K562 (cell line): ENCODE data around the gene TTC27. TPM values are rescaled to one million over a fixed set of nuclear protein-coding genes. Genes with fewer than 3 reads are reported as not detected.

Experiments
- ATAC-seq: fragments of 200-7000 bp; cut with Tn5 transposase; 3 replicates; pipeline ENCODE4 v1.9.1; 2020; ENCODE audit warnings: moderate library complexity
- BruUV-seq: library from RNA; stranded (reverse); fragments of 400-500 nt; replicated peaks from 2 replicates; lab custom pipeline; 2021; lab: Mats Ljungman, UMichigan
- CTCF ChIA-PET: fragments of 300-600 bp; formaldehyde crosslinking; extraction: SDS; loops from one replicate; lab custom pipeline; 2021; ENCODE audit warnings: low intra/inter-chr PET ratio; lab: Yijun Ruan, JAX
- POLR2A ChIA-PET: fragments of 300-600, 350-650 bp; sonication (Branson Sonifier 250); formaldehyde crosslinking; extraction: SDS; loops from one replicate; lab custom pipeline; 2021; ENCODE audit warnings: antibody characterized with exemption, inconsistent platforms; lab: Yijun Ruan, JAX
- DNase-seq, 4 experiments: peaks; one replicate each; pipeline versions ENCODE4 v3.0.0 to v3.0.0-alpha.2; 2011 to 2018; ENCODE audit warnings: low spot score in 3 of 4, mixed read lengths in 3 of 4; ENCODE audit errors: extremely low read depth in 1 of 4
- FAIRE-seq: peaks from 2 replicates; lab custom pipeline; 2011; peaks lifted over from hg19 to GRCh38; lab: Jason Lieb, UNC
- H2AFZ ChIP-seq: 2 replicates; pipeline ENCODE4 v1.6.0; 2011; ENCODE audit warnings: low read depth, low read length, control low read depth, inconsistent platforms
- H3K27ac ChIP-seq: fragments of 200-600 bp; 3 replicates; pipeline ENCODE4 v1.8.0; 2011; ENCODE audit warnings: low read depth, mild to moderate bottlenecking, control low read depth, inconsistent platforms, low read length, moderate library complexity, mixed read lengths; ENCODE audit errors: extremely low read depth
- H3K27me3 ChIP-seq, 2 experiments: fragments of 300-600 bp in 1 of 2; 2 replicates in 1 of 2; 3 replicates in 1 of 2; pipeline versions ENCODE4 v1.6.0 to v1.8.0; 2011; ENCODE audit warnings: inconsistent platforms in 2 of 2, low read length in 2 of 2, mild to moderate bottlenecking in 1 of 2, mixed read lengths in 1 of 2, moderate library complexity in 1 of 2; ENCODE audit not compliant: control insufficient read depth in 2 of 2, insufficient read depth in 2 of 2
- H3K36me3 ChIP-seq: fragments of 300-600 bp; 3 replicates; pipeline ENCODE4 v1.8.0; 2011; ENCODE audit warnings: mild to moderate bottlenecking, low read length, inconsistent platforms; ENCODE audit not compliant: control insufficient read depth, insufficient read depth
- H3K4me1 ChIP-seq, 2 experiments: fragments of 200-600 bp in 1 of 2; replicated peaks in 1 of 2; 2 replicates in 1 of 2; 3 replicates in 1 of 2; pipeline versions ENCODE4 v1.5.1 to v1.8.0; 2011; ENCODE audit warnings: inconsistent platforms in 2 of 2, low read length in 2 of 2, mild to moderate bottlenecking in 1 of 2, mixed read lengths in 1 of 2, moderate library complexity in 1 of 2; ENCODE audit not compliant: control insufficient read depth in 2 of 2, insufficient read depth in 2 of 2
- H3K4me2 ChIP-seq: 2 replicates; pipeline ENCODE4 v1.6.1; 2011; ENCODE audit warnings: low read length, control low read depth, inconsistent platforms, mixed read lengths; ENCODE audit not compliant: insufficient read depth
- H3K4me3 ChIP-seq: fragments of 200-600 bp; sonication (generic), shearing (Covaris generic); 2 replicates; pipeline ENCODE4 v1.5.1; 2016; ENCODE audit warnings: control low read depth, inconsistent platforms
- H3K79me2 ChIP-seq: fragments of 200-600 bp; 3 replicates; pipeline ENCODE4 v1.8.0; 2011; ENCODE audit warnings: low read length, inconsistent platforms; ENCODE audit not compliant: control insufficient read depth, insufficient read depth
- H3K9ac ChIP-seq, 2 experiments: 2 replicates each; pipeline versions ENCODE4 v1.6.0 to v1.6.1; 2011; ENCODE audit warnings: low read depth in 2 of 2, low read length in 2 of 2, control low read depth in 1 of 2, inconsistent platforms in 1 of 2, mild to moderate bottlenecking in 1 of 2, mixed read lengths in 1 of 2; ENCODE audit not compliant: insufficient read depth in 1 of 2
- H3K9me1 ChIP-seq: one replicate; pipeline ENCODE4 v1.6.0; 2011; ENCODE audit warnings: inconsistent platforms, mild to moderate bottlenecking, low read length, moderate library complexity; ENCODE audit not compliant: control insufficient read depth, insufficient read depth
- H3K9me3 ChIP-seq: replicated peaks from 2 replicates; pipeline ENCODE4 v1.5.1; 2011; ENCODE audit warnings: low read depth, low read length, inconsistent platforms; ENCODE audit not compliant: control insufficient read depth, insufficient read depth
- H4K20me1 ChIP-seq: replicated peaks from 2 replicates; pipeline ENCODE4 v1.6.1; 2011; ENCODE audit warnings: low read length, inconsistent platforms, mixed read lengths; ENCODE audit not compliant: control insufficient read depth, insufficient read depth
- CBFA2T2 ChIP-seq: fragments of 450-650 bp; conservative IDR thresholded peaks from 2 replicates; pipeline ENCODE4 v1.6.1; 2017; ENCODE audit warnings: mild to moderate bottlenecking
- SRSF3 ChIP-seq: fragments of 200-400 bp; formaldehyde crosslinking; IDR thresholded peaks from 2 replicates; pipeline ENCODE4 v1.6.1; 2016; ENCODE audit warnings: mild to moderate bottlenecking, low read length, moderate library complexity; ENCODE audit not compliant: insufficient read depth
- TAF15 ChIP-seq: fragments of 200-400 bp; formaldehyde crosslinking; IDR thresholded peaks from 2 replicates; pipeline ENCODE4 v1.6.1; 2017; ENCODE audit warnings: mild to moderate bottlenecking, low read depth, low read length, moderate library complexity
- XRCC5 ChIP-seq: fragments of 200-400 bp; formaldehyde crosslinking; IDR thresholded peaks from 2 replicates; pipeline ENCODE4 v1.6.1; 2017; ENCODE audit warnings: low read depth, mild to moderate bottlenecking, low read length
- ZNF431 ChIP-seq: sonication (generic); formaldehyde crosslinking; IDR thresholded peaks from 2 replicates; pipeline ENCODE4 v1.8.0; 2022; ENCODE audit warnings: mild to moderate bottlenecking, missing genetic modification reagents
- ZNF436 ChIP-seq: fragments of 250-450, 450-650 bp; sonication (Bioruptor Pico); formaldehyde crosslinking; IDR thresholded peaks from 2 replicates; pipeline ENCODE4 v1.7.0; 2020; ENCODE audit warnings: mild to moderate bottlenecking
- ZZZ3 ChIP-seq: fragments of 450-650 bp; IDR thresholded peaks from 2 replicates; pipeline ENCODE4 v1.6.1; 2016; ENCODE audit warnings: antibody characterized with exemption, mild to moderate bottlenecking, moderate library complexity
- WGBS: fragments of 100-300 bp; shearing (Covaris generic); methylation state at CpG from one replicate; pipeline ENCODE4 v1.1.6; 2016; ENCODE audit warnings: low coverage, mixed read lengths; ENCODE audit not compliant: insufficient coverage; ENCODE audit errors: missing lambda C conversion rate; 5-methylcytosine and 5-hydroxymethylcytosine counted together
- in situ Hi-C: fragments of 300-500 bp; cut with MboI; formaldehyde crosslinking; loops from 4 replicates; pipeline ENCODE4 v1.15.0; 2018; ENCODE audit warnings: inconsistent platforms, mixed read lengths
- intact Hi-C: fragments of 100-400 bp; cut with micrococcal nuclease; formaldehyde crosslinking; loops from 2 replicates; pipeline ENCODE4 v1.14.2; 2022
- polyA plus RNA-seq, 8 experiments: library from polyadenylated mRNA; depleted of rRNA in 4 of 8; stranded (reverse) in 5 of 8; unstranded in 3 of 8; fragments of >200 nt; fragmentation: Nextera tagmentation in 2 of 8; fragmentation: Illumina TruSeq in 1 of 8; extraction: Ambion mirVana in 2 of 8; extraction: Trizol in 1 of 8; gene quantifications; 2 replicates each; pipeline versions ENCODE4 v1.2.1 to v1.2.3, GENCODE V29; 2011 to 2014; ENCODE audit warnings: inconsistent platforms in 1 of 8, missing spikeins in 1 of 8
- total RNA-seq, 7 experiments: library from RNA; depleted of rRNA in 6 of 7; stranded (reverse); fragments of >200 nt in 6 of 7; fragmentation: Illumina TruSeq in 2 of 7; extraction: Trizol in 2 of 7; gene quantifications; 2 replicates each; pipeline versions ENCODE4 v1.2.1 to v1.2.3, GENCODE V29; 2011 to 2021; ENCODE audit warnings: low replicate concordance in 1 of 7
- TF ChIP-seq, protein P1 (sequence below): fragments of 450-650 bp; IDR thresholded peaks from 2 replicates; pipeline ENCODE4 v1.6.1; 2018; ENCODE audit not compliant: partially characterized antibody
- TF ChIP-seq, protein P2 (sequence below), 3 experiments: fragments of 200-800 bp in 1 of 3; fragments of 250-450 bp in 1 of 3; fragments of 450-650 bp in 1 of 3; sonication (Bioruptor Pico) in 1 of 3; sonication (Bioruptor generic) in 1 of 3; formaldehyde crosslinking in 1 of 3; IDR thresholded peaks; 2 replicates each; pipeline versions ENCODE4 v1.6.1 to v1.8.0; 2016 to 2022; ENCODE audit warnings: mild to moderate bottlenecking in 2 of 3, missing genetic modification characterization in 2 of 3, missing compliant biosample characterization in 1 of 3, moderate library complexity in 1 of 3
- TF ChIP-seq, protein P3 (sequence below): fragments of 450-650 bp; formaldehyde crosslinking; conservative IDR thresholded peaks from 2 replicates; pipeline ENCODE4 v1.4.0; 2022; ENCODE audit warnings: mild to moderate bottlenecking, missing genetic modification characterization

Gene TTC27
- total and polyA plus RNA-seq, 9 of the 15 experiments (the other 6 are each of a cell fraction or from before 2014, with no cell fraction given), result 44.3 to 93.4 (median 57.3) TPM

- in situ Hi-C loops (no loop called here), intact Hi-C loops (no loop called here)
- no peak for ATAC-seq
- no peak overlapping the region for H2AFZ ChIP-seq
- no peaks in the 10 kb centered on the region for H4K20me1 ChIP-seq
- no peaks in the 10 kb centered on the region for H3K9me3 ChIP-seq
- H3K4me3 ChIP-seq, result no peak overlapping the region
- H3K4me1 ChIP-seq, result peaks cover 0 to 5% of the 10 kb centered on the region in 2 experiments; a peak in 2 of 5 replicates
- no peak for DNase-seq
- no peaks in the 10 kb centered on the region for H3K9me1 ChIP-seq
- WGBS, result 96% methylated on average over 3 of the region's 3 CpGs
- ChIA-PET POLR2A (interaction anchor here (0.6 kb wide), 1 partner anchor 1024 kb away, joined by 3 read pairs; no protein-coding TSS in a partner anchor), CTCF (no interaction called here)
- no peak overlapping the region for H3K9ac ChIP-seq
- H3K36me3 ChIP-seq, result peaks cover 3% of the 10 kb centered on the region; the same call in 1 of the 3 replicates
- H3K27ac ChIP-seq, result no peak overlapping the region
- no peak overlapping the region for H3K4me2 ChIP-seq
- no peaks in the 10 kb centered on the region for H3K27me3 ChIP-seq
- FAIRE-seq, result no peak
- BruUV-seq, result no TSS peak
- no peaks in the 10 kb centered on the region for H3K79me2 ChIP-seq
- TF ChIP-seq, protein P1, sequence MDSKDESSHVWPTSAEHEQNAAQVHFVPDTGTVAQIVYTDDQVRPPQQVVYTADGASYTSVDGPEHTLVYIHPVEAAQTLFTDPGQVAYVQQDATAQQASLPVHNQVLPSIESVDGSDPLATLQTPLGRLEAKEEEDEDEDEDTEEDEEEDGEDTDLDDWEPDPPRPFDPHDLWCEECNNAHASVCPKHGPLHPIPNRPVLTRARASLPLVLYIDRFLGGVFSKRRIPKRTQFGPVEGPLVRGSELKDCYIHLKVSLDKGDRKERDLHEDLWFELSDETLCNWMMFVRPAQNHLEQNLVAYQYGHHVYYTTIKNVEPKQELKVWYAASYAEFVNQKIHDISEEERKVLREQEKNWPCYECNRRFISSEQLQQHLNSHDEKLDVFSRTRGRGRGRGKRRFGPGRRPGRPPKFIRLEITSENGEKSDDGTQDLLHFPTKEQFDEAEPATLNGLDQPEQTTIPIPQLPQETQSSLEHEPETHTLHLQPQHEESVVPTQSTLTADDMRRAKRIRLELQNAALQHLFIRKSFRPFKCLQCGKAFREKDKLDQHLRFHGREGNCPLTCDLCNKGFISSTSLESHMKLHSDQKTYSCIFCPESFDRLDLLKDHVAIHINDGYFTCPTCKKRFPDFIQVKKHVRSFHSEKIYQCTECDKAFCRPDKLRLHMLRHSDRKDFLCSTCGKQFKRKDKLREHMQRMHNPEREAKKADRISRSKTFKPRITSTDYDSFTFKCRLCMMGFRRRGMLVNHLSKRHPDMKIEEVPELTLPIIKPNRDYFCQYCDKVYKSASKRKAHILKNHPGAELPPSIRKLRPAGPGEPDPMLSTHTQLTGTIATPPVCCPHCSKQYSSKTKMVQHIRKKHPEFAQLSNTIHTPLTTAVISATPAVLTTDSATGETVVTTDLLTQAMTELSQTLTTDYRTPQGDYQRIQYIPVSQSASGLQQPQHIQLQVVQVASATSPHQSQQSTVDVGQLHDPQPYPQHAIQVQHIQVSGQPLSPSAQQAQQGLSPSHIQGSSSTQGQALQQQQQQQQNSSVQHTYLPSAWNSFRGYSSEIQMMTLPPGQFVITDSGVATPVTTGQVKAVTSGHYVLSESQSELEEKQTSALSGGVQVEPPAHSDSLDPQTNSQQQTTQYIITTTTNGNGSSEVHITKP, result no peak
- TF ChIP-seq ZNF431 (CRISPR knock-in tag) (no peak), ZZZ3 (no peak), XRCC5 (no peak), CBFA2T2 (no peak), TAF15 (no peak), ZNF436 (no peak), SRSF3 (no peak)
- TF ChIP-seq, protein P2, sequence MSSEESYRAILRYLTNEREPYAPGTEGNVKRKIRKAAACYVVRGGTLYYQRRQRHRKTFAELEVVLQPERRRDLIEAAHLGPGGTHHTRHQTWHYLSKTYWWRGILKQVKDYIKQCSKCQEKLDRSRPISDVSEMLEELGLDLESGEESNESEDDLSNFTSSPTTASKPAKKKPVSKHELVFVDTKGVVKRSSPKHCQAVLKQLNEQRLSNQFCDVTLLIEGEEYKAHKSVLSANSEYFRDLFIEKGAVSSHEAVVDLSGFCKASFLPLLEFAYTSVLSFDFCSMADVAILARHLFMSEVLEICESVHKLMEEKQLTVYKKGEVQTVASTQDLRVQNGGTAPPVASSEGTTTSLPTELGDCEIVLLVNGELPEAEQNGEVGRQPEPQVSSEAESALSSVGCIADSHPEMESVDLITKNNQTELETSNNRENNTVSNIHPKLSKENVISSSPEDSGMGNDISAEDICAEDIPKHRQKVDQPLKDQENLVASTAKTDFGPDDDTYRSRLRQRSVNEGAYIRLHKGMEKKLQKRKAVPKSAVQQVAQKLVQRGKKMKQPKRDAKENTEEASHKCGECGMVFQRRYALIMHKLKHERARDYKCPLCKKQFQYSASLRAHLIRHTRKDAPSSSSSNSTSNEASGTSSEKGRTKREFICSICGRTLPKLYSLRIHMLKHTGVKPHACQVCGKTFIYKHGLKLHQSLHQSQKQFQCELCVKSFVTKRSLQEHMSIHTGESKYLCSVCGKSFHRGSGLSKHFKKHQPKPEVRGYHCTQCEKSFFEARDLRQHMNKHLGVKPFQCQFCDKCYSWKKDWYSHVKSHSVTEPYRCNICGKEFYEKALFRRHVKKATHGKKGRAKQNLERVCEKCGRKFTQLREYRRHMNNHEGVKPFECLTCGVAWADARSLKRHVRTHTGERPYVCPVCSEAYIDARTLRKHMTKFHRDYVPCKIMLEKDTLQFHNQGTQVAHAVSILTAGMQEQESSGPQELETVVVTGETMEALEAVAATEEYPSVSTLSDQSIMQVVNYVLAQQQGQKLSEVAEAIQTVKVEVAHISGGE (CRISPR knock-in tag; IDR thresholded peaks at IDR 0.05), result no peak
- TF ChIP-seq, protein P3, sequence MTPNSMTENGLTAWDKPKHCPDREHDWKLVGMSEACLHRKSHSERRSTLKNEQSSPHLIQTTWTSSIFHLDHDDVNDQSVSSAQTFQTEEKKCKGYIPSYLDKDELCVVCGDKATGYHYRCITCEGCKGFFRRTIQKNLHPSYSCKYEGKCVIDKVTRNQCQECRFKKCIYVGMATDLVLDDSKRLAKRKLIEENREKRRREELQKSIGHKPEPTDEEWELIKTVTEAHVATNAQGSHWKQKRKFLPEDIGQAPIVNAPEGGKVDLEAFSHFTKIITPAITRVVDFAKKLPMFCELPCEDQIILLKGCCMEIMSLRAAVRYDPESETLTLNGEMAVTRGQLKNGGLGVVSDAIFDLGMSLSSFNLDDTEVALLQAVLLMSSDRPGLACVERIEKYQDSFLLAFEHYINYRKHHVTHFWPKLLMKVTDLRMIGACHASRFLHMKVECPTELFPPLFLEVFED, result no peak
Measured at GRCh38 chr2:32801741-32802140, 173.9 kb downstream of the TTC27 start.
